Loucy (cell line): ENCODE data around the gene PCCA.

Source experiments
- EZH2phosphoT487 ChIP-seq: fragments of 200-600 bp; IDR thresholded peaks from 2 replicates; pipeline ENCODE4 v1.6.1; 2018; ENCODE audit warnings: antibody characterized with exemption, mild to moderate bottlenecking, moderate library complexity, borderline replicate concordance
- TF ChIP-seq, protein P1 (sequence below): fragments of 200-600 bp; sonication (generic); conservative IDR thresholded peaks from 2 replicates; pipeline ENCODE4 v1.5.1; 2014; ENCODE audit warnings: mild to moderate bottlenecking, antibody characterized with exemption, low read length

DNA sequence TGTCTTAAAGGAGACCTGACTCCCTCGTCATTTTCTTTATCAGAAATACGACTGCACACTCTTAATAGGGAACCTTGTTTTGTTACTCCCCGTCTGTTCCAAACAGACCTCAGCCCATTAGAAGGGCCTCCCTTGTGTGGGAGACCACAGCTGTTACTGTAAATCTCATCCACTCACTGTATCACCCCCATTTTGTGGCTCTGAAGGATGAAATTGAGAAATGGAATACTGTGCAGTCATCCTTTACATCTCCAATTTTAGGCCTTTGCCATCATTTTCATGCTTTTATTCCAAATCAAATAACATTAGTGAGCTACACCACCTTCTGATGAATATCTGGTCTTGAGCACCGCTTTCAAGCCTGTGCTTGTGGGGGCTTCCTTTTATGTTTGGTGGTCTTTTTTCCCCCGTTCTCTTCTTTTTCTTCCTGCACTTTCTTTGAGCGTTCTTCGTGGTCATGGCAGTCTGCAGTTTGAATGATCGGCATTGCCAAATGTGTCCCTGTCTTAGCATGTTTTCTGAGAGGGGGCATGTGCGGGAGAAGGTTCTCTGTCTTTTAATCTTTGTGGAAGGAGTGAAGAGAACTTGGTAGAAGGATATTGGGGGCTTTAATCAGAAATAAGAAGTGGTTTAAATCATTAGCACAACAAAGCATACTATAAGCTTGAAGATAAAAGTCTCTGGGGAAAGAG, 433.9 kb downstream of the PCCA start:
- no peak for TF ChIP-seq EZH2phosphoT487
- TF ChIP-seq, protein P1, sequence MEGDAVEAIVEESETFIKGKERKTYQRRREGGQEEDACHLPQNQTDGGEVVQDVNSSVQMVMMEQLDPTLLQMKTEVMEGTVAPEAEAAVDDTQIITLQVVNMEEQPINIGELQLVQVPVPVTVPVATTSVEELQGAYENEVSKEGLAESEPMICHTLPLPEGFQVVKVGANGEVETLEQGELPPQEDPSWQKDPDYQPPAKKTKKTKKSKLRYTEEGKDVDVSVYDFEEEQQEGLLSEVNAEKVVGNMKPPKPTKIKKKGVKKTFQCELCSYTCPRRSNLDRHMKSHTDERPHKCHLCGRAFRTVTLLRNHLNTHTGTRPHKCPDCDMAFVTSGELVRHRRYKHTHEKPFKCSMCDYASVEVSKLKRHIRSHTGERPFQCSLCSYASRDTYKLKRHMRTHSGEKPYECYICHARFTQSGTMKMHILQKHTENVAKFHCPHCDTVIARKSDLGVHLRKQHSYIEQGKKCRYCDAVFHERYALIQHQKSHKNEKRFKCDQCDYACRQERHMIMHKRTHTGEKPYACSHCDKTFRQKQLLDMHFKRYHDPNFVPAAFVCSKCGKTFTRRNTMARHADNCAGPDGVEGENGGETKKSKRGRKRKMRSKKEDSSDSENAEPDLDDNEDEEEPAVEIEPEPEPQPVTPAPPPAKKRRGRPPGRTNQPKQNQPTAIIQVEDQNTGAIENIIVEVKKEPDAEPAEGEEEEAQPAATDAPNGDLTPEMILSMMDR: no peak
